H9 (cell line): Measurements from ENCODE around the gene ADAMTS5. TPM values are rescaled to one million over a fixed set of nuclear protein-coding genes. Genes with fewer than 3 reads are reported as not detected.

ENCODE experiments used
- DNase-seq: peaks from one replicate; pipeline ENCODE4 v3.0.0-alpha.2; 2017
- H2AFZ ChIP-seq: one replicate; pipeline ENCODE4 v1.6.1; 2013; ENCODE audit warnings: mild to moderate bottlenecking, low read length, control low read depth, moderate library complexity
- H2AK5ac ChIP-seq: 2 replicates; pipeline ENCODE4 v1.6.1; 2013; ENCODE audit warnings: low read length, control low read depth, mixed read lengths; ENCODE audit not compliant: insufficient read length
- H2BK120ac ChIP-seq: one replicate; pipeline ENCODE4 v1.6.1; 2013; ENCODE audit warnings: low read depth, mild to moderate bottlenecking, low read length, control low read depth, inconsistent platforms; ENCODE audit not compliant: poor library complexity, severe bottlenecking
- H2BK12ac ChIP-seq: 2 replicates; pipeline ENCODE4 v1.6.1; 2013; ENCODE audit warnings: low read length, control low read depth, mixed read lengths, low read depth; ENCODE audit not compliant: insufficient read length
- H2BK15ac ChIP-seq: 2 replicates; pipeline ENCODE4 v1.6.1; 2013; ENCODE audit warnings: low read depth, low read length, control low read depth
- H2BK20ac ChIP-seq: one replicate; pipeline ENCODE4 v1.6.1; 2013; ENCODE audit warnings: low read depth, mild to moderate bottlenecking, low read length, control low read depth, inconsistent platforms; ENCODE audit not compliant: poor library complexity, severe bottlenecking
- H2BK5ac ChIP-seq: 2 replicates; pipeline ENCODE4 v1.6.1; 2013; ENCODE audit warnings: low read length, control low read depth, mixed read lengths; ENCODE audit not compliant: insufficient read length
- H3K14ac ChIP-seq: 2 replicates; pipeline ENCODE4 v1.6.1; 2013; ENCODE audit warnings: low read length, control low read depth; ENCODE audit not compliant: insufficient read depth
- H3K18ac ChIP-seq: 2 replicates; pipeline ENCODE4 v1.6.1; 2013; ENCODE audit warnings: low read depth, mild to moderate bottlenecking, mixed read lengths, low read length, control low read depth; ENCODE audit not compliant: insufficient read length
- H3K23ac ChIP-seq: 2 replicates; pipeline ENCODE4 v1.6.1; 2013; ENCODE audit warnings: low read length, control low read depth, mixed read lengths, low read depth; ENCODE audit not compliant: insufficient read length
- H3K23me2 ChIP-seq: 2 replicates; pipeline ENCODE4 v1.6.1; 2013; ENCODE audit warnings: low read depth, mild to moderate bottlenecking, mixed read lengths, low read length, control low read depth; ENCODE audit not compliant: insufficient read length, poor library complexity, severe bottlenecking
- H3K27ac ChIP-seq: 2 replicates; pipeline ENCODE4 v1.5.1; 2013; ENCODE audit warnings: low read length, control low read depth, mixed read lengths, low read depth; ENCODE audit not compliant: insufficient read length
- H3K27me3 ChIP-seq: 2 replicates; pipeline ENCODE4 v1.6.1; 2013; ENCODE audit warnings: low read length, control low read depth, inconsistent platforms; ENCODE audit not compliant: insufficient read depth
- H3K4ac ChIP-seq: 2 replicates; pipeline ENCODE4 v1.6.1; 2013; ENCODE audit warnings: low read depth, mild to moderate bottlenecking, control low read depth, inconsistent platforms, low read length, moderate library complexity
- H3K4me1 ChIP-seq: 2 replicates; pipeline ENCODE4 v1.6.1; 2013; ENCODE audit warnings: low read length, control low read depth, inconsistent platforms; ENCODE audit not compliant: insufficient read depth
- H3K4me2 ChIP-seq: 2 replicates; pipeline ENCODE4 v1.6.1; 2013; ENCODE audit warnings: low read length, control low read depth, mixed read lengths; ENCODE audit not compliant: insufficient read length, insufficient read depth
- H3K56ac ChIP-seq: 2 replicates; pipeline ENCODE4 v1.6.1; 2013; ENCODE audit warnings: low read depth, mild to moderate bottlenecking, mixed read lengths, low read length, control low read depth; ENCODE audit not compliant: insufficient read length
- H3K79me1 ChIP-seq: 2 replicates; pipeline ENCODE4 v1.6.1; 2013; ENCODE audit warnings: low read depth, mild to moderate bottlenecking, moderate library complexity, low read length, control low read depth, inconsistent platforms; ENCODE audit not compliant: insufficient read depth, poor library complexity, severe bottlenecking
- H3K79me2 ChIP-seq: 2 replicates; pipeline ENCODE4 v1.6.1; 2013; ENCODE audit warnings: low read length, control low read depth, inconsistent platforms; ENCODE audit not compliant: insufficient read depth
- H3K9ac ChIP-seq: 2 replicates; pipeline ENCODE4 v1.6.1; 2013; ENCODE audit warnings: low read length, control low read depth, mixed read lengths; ENCODE audit not compliant: insufficient read length; ENCODE audit errors: extremely low read depth
- H3K9me3 ChIP-seq: one replicate; pipeline ENCODE4 v1.6.1; 2013; ENCODE audit warnings: low read depth, low read length, inconsistent platforms; ENCODE audit not compliant: control insufficient read depth
- H3T11ph ChIP-seq: one replicate; pipeline ENCODE4 v1.6.1; 2013; ENCODE audit warnings: mild to moderate bottlenecking, low read length, control low read depth, inconsistent platforms
- H4K20me1 ChIP-seq: one replicate; pipeline ENCODE4 v1.6.1; 2013; ENCODE audit not compliant: control insufficient read depth, insufficient read length, insufficient read depth
- H4K5ac ChIP-seq: 2 replicates; pipeline ENCODE4 v1.6.1; 2013; ENCODE audit warnings: low read depth, mild to moderate bottlenecking, mixed read lengths, low read length, control low read depth; ENCODE audit not compliant: insufficient read length
- H4K8ac ChIP-seq: replicated peaks from 2 replicates; pipeline ENCODE4 v1.6.1; 2013; ENCODE audit warnings: low read length, control low read depth, mixed read lengths, low read depth; ENCODE audit not compliant: insufficient read length
- H4K91ac ChIP-seq: 2 replicates; pipeline ENCODE4 v1.6.1; 2013; ENCODE audit warnings: low read depth, mild to moderate bottlenecking, moderate library complexity, mixed read lengths, low read length, control low read depth; ENCODE audit not compliant: insufficient read length
- H3K27ac Mint-ChIP-seq, 3 experiments: 2 replicates in 2 of 3; 3 replicates in 1 of 3; pipeline ENCODE4 v1.8.0; 2020 to 2021; ENCODE audit warnings: mixed read lengths in 3 of 3, mild to moderate bottlenecking in 1 of 3, moderate library complexity in 1 of 3
- H3K27me3 Mint-ChIP-seq: 2 replicates; pipeline ENCODE4 v1.8.0; 2021; ENCODE audit warnings: low read depth, mild to moderate bottlenecking, moderate library complexity, mixed read lengths
- H3K36me3 Mint-ChIP-seq, 3 experiments: 2 replicates in 2 of 3; 3 replicates in 1 of 3; pipeline ENCODE4 v1.8.0; 2020 to 2021; ENCODE audit warnings: low read depth in 3 of 3, mixed read lengths in 3 of 3; ENCODE audit not compliant: insufficient read depth in 1 of 3
- H3K4me1 Mint-ChIP-seq, 2 experiments: 2 replicates each; pipeline ENCODE4 v1.8.0; 2020; ENCODE audit warnings: mixed read lengths in 2 of 2
- H3K4me3 Mint-ChIP-seq, 2 experiments: 2 replicates in 1 of 2; 3 replicates in 1 of 2; pipeline ENCODE4 v1.8.0; 2020 to 2021; ENCODE audit warnings: mild to moderate bottlenecking in 2 of 2, mixed read lengths in 2 of 2, moderate library complexity in 1 of 2
- H3K9me3 Mint-ChIP-seq, 2 experiments: 2 replicates in 1 of 2; 3 replicates in 1 of 2; pipeline ENCODE4 v1.8.0; 2020; ENCODE audit warnings: mild to moderate bottlenecking in 2 of 2, mixed read lengths in 2 of 2, moderate library complexity in 1 of 2
- CTCF ChIP-seq: fragments of 200-600 bp; sonication (generic); conservative IDR thresholded peaks from 3 replicates; pipeline ENCODE4 v1.8.0; 2021; ENCODE audit warnings: antibody characterized with exemption, mild to moderate bottlenecking
- total RNA-seq: library from RNA; stranded (reverse); gene quantifications from 2 replicates; pipeline ENCODE4 v1.2.1, GENCODE V29; 2021

ADAMTS5 gene
- total RNA-seq, 1 experiment from 2014 or later: 0.90 TPM

GRCh38 chr21:26920055-26920454 lies 46.8 kb downstream of the ADAMTS5 start:
- Histone ChIP-seq H3K4ac (no peak overlapping the region), H3K9ac (no peak overlapping the region), H3K18ac (no peak overlapping the region), H2BK5ac (no peak overlapping the region), H3K4me1 (no peaks in the 10 kb centered on the region; the same call in 1 of the 2 replicates), H4K5ac (no peak overlapping the region), H3K27ac (no peak overlapping the region), H4K20me1 (no peaks in the 10 kb centered on the region), H3K14ac (no peak overlapping the region), H3K79me2 (no peaks in the 10 kb centered on the region), H3K23ac (no peak overlapping the region), H2BK120ac (no peak overlapping the region), H3K27me3 (no peaks in the 10 kb centered on the region), H2AK5ac (no peak overlapping the region), H3K9me3 (no peaks in the 10 kb centered on the region), H3K56ac (no peak overlapping the region), H2BK15ac (no peak overlapping the region), H4K8ac (no peak overlapping the region), H3T11ph (no peak overlapping the region), H2BK12ac (no peak overlapping the region), H3K23me2 (no peaks in the 10 kb centered on the region), H2BK20ac (no peak overlapping the region), H3K4me2 (no peak overlapping the region), H2AFZ (no peak overlapping the region), H3K79me1 (no peaks in the 10 kb centered on the region), H4K91ac (no peak overlapping the region)
- no peaks in the 10 kb centered on the region for H3K27me3 Mint-ChIP-seq
- H3K4me3 Mint-ChIP-seq: no peak overlapping the region
- peaks cover 18 to 25% of the 10 kb centered on the region in 2 experiments for H3K4me1 Mint-ChIP-seq
- peaks cover 0 to 8% (median 5%) of the 10 kb centered on the region in 3 experiments; a peak in 3 of 7 replicates for H3K36me3 Mint-ChIP-seq
- no peak for TF ChIP-seq CTCF
- no peak overlapping the region for H3K27ac Mint-ChIP-seq
- no peak for DNase-seq
- H3K9me3 Mint-ChIP-seq: no peaks in the 10 kb centered on the region; a peak in 1 of 5 replicates
